HL-60 (cell line): Measurements from ENCODE around the gene SERPINB12.

Source experiments
- CTCF ChIP-seq: IDR thresholded peaks from one replicate; pipeline ENCODE4 v1.5.1; 2011; ENCODE audit warnings: low read length, control low read depth, inconsistent platforms; ENCODE audit not compliant: insufficient read depth
- GABPA ChIP-seq: IDR thresholded peaks from 2 replicates; pipeline ENCODE4 v1.6.1; 2012; ENCODE audit warnings: low read depth
- POLR2AphosphoS5 ChIP-seq: IDR thresholded peaks from 2 replicates; pipeline ENCODE4 v1.6.1; 2012; ENCODE audit warnings: low read depth
- REST ChIP-seq: IDR thresholded peaks from 2 replicates; pipeline ENCODE4 v1.6.1; 2012; ENCODE audit warnings: low read depth; ENCODE audit not compliant: insufficient replicate concordance
- SPI1 ChIP-seq: IDR thresholded peaks from 2 replicates; pipeline ENCODE4 v1.6.1; 2012; ENCODE audit warnings: low read depth, mild to moderate bottlenecking, borderline replicate concordance

GRCh38 chr18:63570721-63571120, 28.6 kb downstream of the SERPINB12 start:
- TF ChIP-seq CTCF (no peak), REST (no peak), POLR2AphosphoS5 (no peak), GABPA (no peak), SPI1 (no peak)
